ENCODE measurements around the gene HACD2.

Gene HACD2

DNA sequence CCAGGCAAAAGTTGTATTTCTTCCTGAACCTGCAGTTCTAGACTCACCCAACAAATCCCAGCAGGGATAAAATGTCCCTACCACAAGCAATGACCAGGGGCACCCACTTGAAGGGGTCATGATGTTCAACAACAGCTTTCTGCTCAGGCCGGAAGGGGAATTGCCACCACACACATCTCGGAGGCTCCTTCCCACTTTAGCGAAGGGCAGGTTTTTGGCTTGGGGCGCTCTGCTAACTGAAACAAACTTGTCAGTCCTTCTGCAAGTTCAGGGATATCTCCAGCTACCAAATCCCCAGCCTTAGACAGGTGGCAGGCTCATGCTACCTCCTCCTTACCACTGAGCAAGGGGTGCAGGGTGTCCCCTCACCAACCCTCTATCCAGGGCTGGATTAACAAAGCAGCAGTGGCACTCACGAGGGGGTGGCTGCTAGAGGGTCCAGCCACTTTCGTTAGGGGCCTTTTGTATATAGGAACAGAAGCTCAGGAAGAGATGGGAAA, 138.2 kb downstream of the HACD2 start:
- no peak for DNase-seq (ENCODE audit: low read depth)
- TF ChIP-seq, protein P1, sequence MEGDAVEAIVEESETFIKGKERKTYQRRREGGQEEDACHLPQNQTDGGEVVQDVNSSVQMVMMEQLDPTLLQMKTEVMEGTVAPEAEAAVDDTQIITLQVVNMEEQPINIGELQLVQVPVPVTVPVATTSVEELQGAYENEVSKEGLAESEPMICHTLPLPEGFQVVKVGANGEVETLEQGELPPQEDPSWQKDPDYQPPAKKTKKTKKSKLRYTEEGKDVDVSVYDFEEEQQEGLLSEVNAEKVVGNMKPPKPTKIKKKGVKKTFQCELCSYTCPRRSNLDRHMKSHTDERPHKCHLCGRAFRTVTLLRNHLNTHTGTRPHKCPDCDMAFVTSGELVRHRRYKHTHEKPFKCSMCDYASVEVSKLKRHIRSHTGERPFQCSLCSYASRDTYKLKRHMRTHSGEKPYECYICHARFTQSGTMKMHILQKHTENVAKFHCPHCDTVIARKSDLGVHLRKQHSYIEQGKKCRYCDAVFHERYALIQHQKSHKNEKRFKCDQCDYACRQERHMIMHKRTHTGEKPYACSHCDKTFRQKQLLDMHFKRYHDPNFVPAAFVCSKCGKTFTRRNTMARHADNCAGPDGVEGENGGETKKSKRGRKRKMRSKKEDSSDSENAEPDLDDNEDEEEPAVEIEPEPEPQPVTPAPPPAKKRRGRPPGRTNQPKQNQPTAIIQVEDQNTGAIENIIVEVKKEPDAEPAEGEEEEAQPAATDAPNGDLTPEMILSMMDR (conservative IDR thresholded peaks at IDR 0.05; ENCODE audit: low read depth, low read length): no peak
- no peak overlapping the region for H3K4me3 ChIP-seq (ENCODE audit: low read depth, low read length)

DNA sequence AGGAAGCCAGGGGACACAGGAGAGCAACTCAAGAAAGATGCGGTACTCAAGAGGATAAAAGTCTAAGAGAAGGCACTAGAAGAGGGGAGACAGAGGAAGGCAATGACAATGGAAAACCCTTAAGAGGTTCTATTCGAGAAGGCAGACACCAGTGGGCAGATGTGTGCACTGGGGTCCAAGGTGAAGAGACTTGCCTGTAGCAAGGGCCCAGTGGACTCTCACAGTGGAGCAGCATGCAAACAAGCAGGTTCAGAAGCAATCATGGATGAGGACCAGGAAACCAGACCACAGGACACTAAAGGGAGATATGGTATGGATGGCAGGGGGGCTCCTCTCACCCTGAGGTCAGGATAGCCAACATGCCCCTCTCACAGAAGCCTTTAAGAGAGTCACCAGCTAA, 138.6 kb downstream of the HACD2 start:
- DNase-seq (ENCODE audit: low read depth): no peak
- no peak overlapping the region for H3K4me3 ChIP-seq (ENCODE audit: low read depth, low read length)
- TF ChIP-seq, protein P1 (conservative IDR thresholded peaks at IDR 0.05; ENCODE audit: low read depth, low read length): no peak

DNA sequence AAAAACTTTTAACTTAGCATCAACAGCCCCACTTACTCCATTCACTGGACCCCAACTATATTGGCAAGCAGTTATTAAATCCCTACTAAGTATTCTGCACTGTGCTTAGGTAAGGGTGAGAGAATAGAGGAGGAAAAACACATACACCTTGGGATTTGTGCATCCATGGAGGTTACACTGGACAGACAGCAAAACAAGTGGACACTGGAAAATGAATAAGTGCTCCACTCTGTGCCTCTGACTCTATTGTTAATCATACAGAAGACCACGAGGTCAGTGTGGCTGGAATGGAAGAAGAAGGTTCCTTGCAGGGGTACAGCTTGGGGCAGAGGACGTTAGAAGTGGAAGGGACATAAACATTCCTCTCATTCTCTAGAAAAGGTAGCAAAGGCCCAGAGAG, 139.2 kb downstream of the HACD2 start:
- no peak for DNase-seq (ENCODE audit: low read depth)
- H3K4me3 ChIP-seq (ENCODE audit: low read depth, low read length): no peak overlapping the region
- TF ChIP-seq, protein P1 (conservative IDR thresholded peaks at IDR 0.05; ENCODE audit: low read depth, low read length): no peak

DNA sequence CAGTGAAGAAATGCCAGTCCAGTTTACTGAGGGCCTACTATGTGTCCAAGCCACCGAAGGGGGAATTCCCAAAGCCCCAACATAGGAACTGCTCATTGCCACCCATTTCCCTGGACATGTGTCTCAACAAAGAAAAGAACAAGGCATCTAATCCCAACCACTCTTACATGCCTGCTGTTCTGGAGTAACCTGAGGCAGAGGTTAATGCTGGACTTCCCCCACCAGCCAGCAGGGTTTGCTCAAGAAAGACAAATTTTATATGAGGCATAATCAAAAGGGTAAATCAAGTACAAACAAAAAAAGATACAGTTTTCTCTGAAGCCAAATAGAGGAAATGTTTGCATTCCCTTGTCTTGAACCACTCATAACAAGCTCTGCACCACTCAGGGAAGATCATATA, 140.1 kb downstream of the HACD2 start:
- TF ChIP-seq, protein P1 (conservative IDR thresholded peaks at IDR 0.05; ENCODE audit: low read depth, low read length): peak; percentile 24
- no peak for DNase-seq (ENCODE audit: low read depth)
- H3K4me3 ChIP-seq (ENCODE audit: low read depth, low read length): no peak overlapping the region

GRCh38 chr3:123444023-123444422, 140.8 kb downstream of the HACD2 start:
- peak; percentile 11 for DNase-seq (ENCODE audit: low read depth)
- TF ChIP-seq, protein P1 (conservative IDR thresholded peaks at IDR 0.05; ENCODE audit: low read depth, low read length): no peak
- no peak overlapping the region for H3K4me3 ChIP-seq (ENCODE audit: low read depth, low read length)

DNA sequence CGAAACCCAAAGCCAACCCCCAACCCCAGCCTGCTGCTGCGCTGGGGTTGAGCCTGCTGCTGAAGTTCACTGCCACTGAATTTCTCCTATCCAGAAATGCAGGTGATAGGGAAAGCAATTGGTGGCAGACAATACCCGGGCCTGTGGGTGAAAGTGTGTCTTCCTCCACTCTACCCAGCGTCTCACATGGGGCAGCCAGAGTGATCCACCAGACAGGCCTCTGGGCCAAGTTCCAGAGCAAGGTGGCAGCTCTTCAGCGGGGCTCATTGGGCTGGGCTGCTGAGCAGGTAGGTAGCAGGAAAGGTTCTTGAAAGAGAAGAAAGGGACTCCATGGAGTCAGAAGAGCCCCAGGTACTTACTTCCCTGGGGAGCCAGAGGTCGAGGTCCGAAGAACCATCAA, 141.9 kb downstream of the HACD2 start:
- DNase-seq (ENCODE audit: low read depth): no peak
- no peak overlapping the region for H3K4me3 ChIP-seq (ENCODE audit: low read depth, low read length)
- TF ChIP-seq, protein P1 (conservative IDR thresholded peaks at IDR 0.05; ENCODE audit: low read depth, low read length): no peak

DNA sequence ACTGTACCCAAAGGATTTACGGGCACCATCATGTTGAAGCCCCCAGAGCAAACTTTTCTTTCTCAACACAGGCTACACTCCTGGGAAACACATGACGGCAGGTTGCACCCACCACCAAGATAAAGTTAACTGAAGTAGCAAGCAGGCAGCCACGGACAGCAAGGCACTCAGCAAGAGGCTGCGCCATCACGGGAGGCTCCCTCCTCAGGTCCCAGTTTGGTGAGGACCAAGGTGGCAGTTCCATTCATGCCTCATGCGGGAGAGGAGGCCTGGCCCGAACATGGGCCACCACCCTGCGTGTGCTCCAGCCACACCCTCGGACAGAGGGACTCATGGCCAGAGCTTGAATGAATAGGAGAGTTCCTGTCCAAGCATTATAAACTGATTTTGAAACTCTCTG, 142.7 kb downstream of the HACD2 start:
- no peak for DNase-seq (ENCODE audit: low read depth)
- TF ChIP-seq, protein P1 (conservative IDR thresholded peaks at IDR 0.05; ENCODE audit: low read depth, low read length): no peak
- H3K4me3 ChIP-seq (ENCODE audit: low read depth, low read length): no peak overlapping the region

Measured in choroid plexus epithelial cell (primary cell).